Suprapubic skin (tissue), 4 donors: Measurements from ENCODE around the gene CCDC78. TPM values are rescaled to one million over a fixed set of nuclear protein-coding genes. Genes with fewer than 3 reads are reported as not detected.

Source experiments
- DNase-seq, 2 donors: peaks; one replicate each; pipeline ENCODE4 v3.0.0-alpha.2; 2019; ENCODE audit warnings: low spot score in 2 of 2
- H3K27ac ChIP-seq: fragments of 200-600 bp; sonication (generic); one replicate; pipeline ENCODE4 v1.5.1; 2019
- H3K27me3 ChIP-seq: fragments of 200-600 bp; sonication (generic); one replicate; pipeline ENCODE4 v1.5.1; 2019
- H3K36me3 ChIP-seq: fragments of 200-600 bp; sonication (generic); one replicate; pipeline ENCODE4 v1.5.1; 2019
- H3K4me1 ChIP-seq: fragments of 200-600 bp; sonication (generic); one replicate; pipeline ENCODE4 v1.5.1; 2019
- H3K4me3 ChIP-seq: fragments of 200-600 bp; sonication (generic); one replicate; pipeline ENCODE4 v1.5.1; 2019; ENCODE audit warnings: mild to moderate bottlenecking
- H3K9me3 ChIP-seq: fragments of 200-600 bp; sonication (generic); one replicate; pipeline ENCODE4 v1.5.1; 2019
- EP300 ChIP-seq: sonication (generic); formaldehyde crosslinking; IDR thresholded peaks from one replicate; pipeline ENCODE4 v1.6.1; 2017; ENCODE audit warnings: antibody characterized with exemption
- POLR2A ChIP-seq, 2 donors: fragments of 450-650 bp; IDR thresholded peaks; one replicate each; pipeline ENCODE4 v1.6.1; 2017; ENCODE audit warnings: antibody characterized with exemption in 2 of 2, mild to moderate bottlenecking in 2 of 2, moderate library complexity in 2 of 2
- POLR2AphosphoS5 ChIP-seq, 3 donors: sonication (generic); formaldehyde crosslinking; IDR thresholded peaks; one replicate each; pipeline ENCODE4 v1.6.1; 2017; ENCODE audit warnings: antibody characterized with exemption in 3 of 3
- WGBS: methylation state at CpG from one replicate; pipeline ENCODE4 v1.1.5; 2018; 5-methylcytosine and 5-hydroxymethylcytosine counted together
- total RNA-seq, 4 donors: library from RNA; depleted of rRNA; stranded (reverse); fragments of >200 nt; gene quantifications; one replicate each; pipeline ENCODE4 v1.1.0, GENCODE V29; 2016
- TF ChIP-seq, protein P1 (sequence below), 2 donors: fragments of 200-600 bp in 1 of 2; fragments of 450-650 bp in 1 of 2; sonication (generic) in 1 of 2; IDR thresholded peaks; one replicate each; pipeline ENCODE4 v1.5.1; 2016 to 2019; ENCODE audit warnings: antibody characterized with exemption in 2 of 2, mild to moderate bottlenecking in 1 of 2, moderate library complexity in 1 of 2

CCDC78 gene
- total RNA-seq, 4 donors from 2014 or later: 0.64 to 2.4 (median 0.83) TPM; not detected in 1

DNA sequence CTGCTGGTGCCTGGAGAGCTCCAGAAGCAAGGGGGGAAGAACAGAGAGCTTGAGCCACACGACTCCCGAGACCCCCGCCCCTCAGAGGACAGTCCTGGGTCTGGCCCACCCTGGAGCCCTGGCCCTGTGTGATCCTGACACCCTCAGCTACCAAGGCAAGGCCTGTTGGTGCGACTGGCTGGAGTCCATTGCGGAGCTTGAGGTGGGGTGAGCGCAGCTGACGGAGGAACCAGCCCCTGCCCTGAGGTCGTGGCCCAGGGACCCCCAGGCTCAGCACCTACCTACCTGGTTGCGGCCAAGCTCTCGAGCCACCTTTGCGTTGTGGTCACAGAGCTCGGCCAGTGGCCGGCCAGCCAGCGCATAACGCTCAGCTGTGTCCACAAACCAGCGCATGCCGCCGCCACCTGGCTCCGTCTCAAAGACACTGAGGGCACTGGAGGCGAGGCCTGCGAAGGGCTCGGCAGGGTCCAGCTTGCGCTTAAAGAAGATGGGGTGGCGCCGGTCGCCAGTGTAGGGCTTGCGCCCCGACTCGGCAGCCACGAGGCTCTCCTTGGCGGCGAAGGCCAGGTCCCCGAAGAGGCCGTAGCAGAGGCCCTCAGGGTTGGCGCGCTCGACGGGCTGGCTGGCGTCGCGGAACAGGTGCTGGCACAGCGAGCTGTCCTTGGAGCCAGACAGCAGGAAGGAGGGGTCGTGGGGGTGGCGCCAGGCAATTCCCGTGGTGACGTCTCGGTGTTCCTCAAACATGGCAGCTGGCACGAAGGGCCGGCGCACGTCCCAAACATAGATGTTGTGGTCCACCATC, 39.6 kb downstream of the CCDC78 start:
- Histone ChIP-seq H3K4me3 (no peak overlapping the region), H3K27ac (no peak overlapping the region), H3K9me3 (no peaks in the 10 kb centered on the region), H3K27me3 (no peaks in the 10 kb centered on the region), H3K4me1 (peaks cover 70% of the 10 kb centered on the region), H3K36me3 (peaks cover 31% of the 10 kb centered on the region)
- WGBS: no CpG with 5 or more reads among the region's 51 CpGs
- DNase-seq: no peak
- TF ChIP-seq EP300 (no peak), POLR2AphosphoS5 (IDR thresholded peaks at IDR 0.05) (no peak), POLR2A (IDR thresholded peaks at IDR 0.05) (no peak)
- TF ChIP-seq, protein P1, sequence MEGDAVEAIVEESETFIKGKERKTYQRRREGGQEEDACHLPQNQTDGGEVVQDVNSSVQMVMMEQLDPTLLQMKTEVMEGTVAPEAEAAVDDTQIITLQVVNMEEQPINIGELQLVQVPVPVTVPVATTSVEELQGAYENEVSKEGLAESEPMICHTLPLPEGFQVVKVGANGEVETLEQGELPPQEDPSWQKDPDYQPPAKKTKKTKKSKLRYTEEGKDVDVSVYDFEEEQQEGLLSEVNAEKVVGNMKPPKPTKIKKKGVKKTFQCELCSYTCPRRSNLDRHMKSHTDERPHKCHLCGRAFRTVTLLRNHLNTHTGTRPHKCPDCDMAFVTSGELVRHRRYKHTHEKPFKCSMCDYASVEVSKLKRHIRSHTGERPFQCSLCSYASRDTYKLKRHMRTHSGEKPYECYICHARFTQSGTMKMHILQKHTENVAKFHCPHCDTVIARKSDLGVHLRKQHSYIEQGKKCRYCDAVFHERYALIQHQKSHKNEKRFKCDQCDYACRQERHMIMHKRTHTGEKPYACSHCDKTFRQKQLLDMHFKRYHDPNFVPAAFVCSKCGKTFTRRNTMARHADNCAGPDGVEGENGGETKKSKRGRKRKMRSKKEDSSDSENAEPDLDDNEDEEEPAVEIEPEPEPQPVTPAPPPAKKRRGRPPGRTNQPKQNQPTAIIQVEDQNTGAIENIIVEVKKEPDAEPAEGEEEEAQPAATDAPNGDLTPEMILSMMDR (IDR thresholded peaks at IDR 0.05): no peak

DNA sequence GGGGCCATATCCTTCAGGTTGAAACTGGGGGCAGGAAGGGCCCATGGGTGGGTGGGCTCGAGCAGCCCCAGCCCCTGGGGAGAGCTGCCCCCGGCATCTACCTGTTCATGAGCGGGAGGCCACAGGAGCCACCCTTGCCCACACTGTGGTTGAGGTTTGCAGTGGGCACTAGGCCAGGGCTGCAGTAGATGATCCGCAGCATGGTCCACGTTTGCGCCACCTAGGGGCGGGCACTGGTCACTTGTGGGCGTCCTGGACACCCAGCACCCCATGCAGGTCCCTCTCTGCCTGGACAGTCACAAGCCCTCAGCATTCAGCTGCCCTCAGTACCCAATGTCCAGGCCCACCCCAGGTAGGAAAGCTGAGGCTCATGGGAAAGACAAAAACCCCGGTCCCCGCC, 40.3 kb downstream of the CCDC78 start:
- H3K27me3 ChIP-seq: no peaks in the 10 kb centered on the region
- H3K27ac ChIP-seq: no peak overlapping the region
- no peak for TF ChIP-seq POLR2A (IDR thresholded peaks at IDR 0.05)
- TF ChIP-seq, protein P1 (IDR thresholded peaks at IDR 0.05): no peak
- no peak for TF ChIP-seq POLR2AphosphoS5 (IDR thresholded peaks at IDR 0.05)
- no peak for TF ChIP-seq EP300
- peaks cover 73% of the 10 kb centered on the region for H3K4me1 ChIP-seq
- H3K9me3 ChIP-seq: no peaks in the 10 kb centered on the region
- H3K4me3 ChIP-seq: no peak overlapping the region
- no peak for DNase-seq
- 80% methylated on average over 3 of the region's 10 CpGs for WGBS
- H3K36me3 ChIP-seq: peaks cover 32% of the 10 kb centered on the region

DNA sequence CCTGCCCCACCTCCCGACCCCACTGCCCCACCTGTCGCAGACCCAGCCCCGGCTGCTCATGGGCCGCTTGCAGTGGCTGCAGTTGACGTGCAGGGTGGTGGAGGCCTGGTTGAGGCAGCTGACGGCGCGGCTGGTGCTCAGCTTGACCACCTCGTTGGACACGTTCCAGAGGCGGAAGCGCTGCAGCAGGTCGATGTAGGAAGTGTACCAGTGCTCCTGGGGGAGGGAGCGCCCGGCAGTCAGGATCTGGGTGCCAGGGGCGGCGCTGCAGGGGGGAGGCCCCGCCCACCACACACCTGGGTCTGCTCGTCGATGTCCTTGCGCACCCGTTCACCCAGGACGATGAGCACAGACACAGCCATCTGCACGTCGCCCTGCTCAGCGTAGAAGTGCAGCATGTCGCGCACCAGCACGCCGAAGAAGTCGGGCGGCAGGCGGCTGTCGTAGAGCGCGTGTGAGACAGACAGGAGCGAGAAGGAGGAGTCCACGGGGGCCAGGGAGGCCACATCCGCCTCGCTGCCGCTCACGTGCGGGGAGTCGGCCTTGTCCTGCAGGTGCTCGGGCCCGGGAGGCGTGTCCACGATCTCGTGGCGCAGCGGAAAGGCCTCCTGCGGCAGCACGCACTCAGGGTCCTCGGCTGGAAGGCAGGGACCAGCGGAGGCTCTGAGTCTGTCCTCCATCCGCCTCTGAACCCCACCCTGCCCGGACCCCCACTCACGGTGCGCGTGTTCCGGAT, 41.1 kb downstream of the CCDC78 start:
- H3K27me3 ChIP-seq: no peaks in the 10 kb centered on the region
- H3K36me3 ChIP-seq: peaks cover 32% of the 10 kb centered on the region
- H3K9me3 ChIP-seq: no peaks in the 10 kb centered on the region
- DNase-seq: no peak
- H3K27ac ChIP-seq: no peak overlapping the region
- no peak for TF ChIP-seq EP300
- peak overlapping the region; percentile 68 for H3K4me3 ChIP-seq
- H3K4me1 ChIP-seq: peaks cover 69% of the 10 kb centered on the region
- WGBS: 83% methylated on average over 46 of the region's 61 CpGs

DNA sequence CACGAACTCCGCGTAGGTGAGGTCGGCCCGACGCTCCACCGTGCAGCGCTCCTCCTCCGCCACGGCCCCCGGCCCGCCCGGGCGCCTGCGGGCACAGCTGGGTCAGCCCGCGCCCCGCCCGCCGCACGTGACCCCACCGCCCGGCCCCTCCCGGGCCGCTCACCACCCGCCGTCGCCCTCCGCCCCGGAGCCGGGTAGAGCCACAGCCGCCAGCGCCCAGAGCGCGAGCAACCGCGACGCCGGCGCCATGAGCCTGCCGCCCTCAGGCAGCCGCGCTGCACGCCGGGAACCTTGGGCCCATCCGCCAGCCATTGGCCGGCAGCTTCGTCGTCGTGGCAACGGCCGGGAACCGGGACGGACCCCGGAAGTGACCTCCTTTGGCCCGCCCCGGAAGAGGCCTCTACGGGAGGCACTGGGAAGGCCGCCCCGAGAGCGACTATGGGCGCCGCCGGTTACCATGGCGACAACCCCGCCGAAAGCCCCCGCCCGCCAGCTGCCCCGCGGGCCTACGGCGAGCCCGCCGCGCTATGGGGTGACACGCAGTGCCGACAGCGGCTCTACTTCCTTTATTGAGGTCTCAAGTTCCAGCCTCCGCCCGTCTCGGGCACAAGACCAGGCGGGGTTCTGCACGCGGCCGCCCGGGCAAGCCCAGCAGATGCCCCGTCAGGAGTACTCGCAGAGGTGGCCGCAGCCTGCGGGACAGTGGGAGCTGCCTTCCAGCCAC, 42.0 kb downstream of the CCDC78 start, which contains the start of gene JMJD8:
JMJD8 (minus strand) TSS at position 264 of the 724 bp plus-strand sequence; CDS start at position 249, 15 bp downstream.
- DNase-seq: peak; percentile 98
- Histone ChIP-seq H3K36me3 (peaks cover 32% of the 10 kb centered on the region), H3K4me3 (peak within 1 kb of the TSS; percentile 68), H3K9me3 (no peaks in the 10 kb centered on the region), H3K27ac (peak within 1 kb of the TSS; percentile 82), H3K4me1 (peaks cover 72% of the 10 kb centered on the region), H3K27me3 (no peaks in the 10 kb centered on the region)
- TF ChIP-seq, protein P1 (IDR thresholded peaks at IDR 0.05): no peak
- TF ChIP-seq EP300 (no peak), POLR2AphosphoS5 (IDR thresholded peaks at IDR 0.05) (peak in 2 of 3 donors; percentile 36 to 95), POLR2A (IDR thresholded peaks at IDR 0.05) (peak in 1 of 2 donors; percentile 40)
- WGBS: no CpG with 5 or more reads among the region's 91 CpGs

DNA sequence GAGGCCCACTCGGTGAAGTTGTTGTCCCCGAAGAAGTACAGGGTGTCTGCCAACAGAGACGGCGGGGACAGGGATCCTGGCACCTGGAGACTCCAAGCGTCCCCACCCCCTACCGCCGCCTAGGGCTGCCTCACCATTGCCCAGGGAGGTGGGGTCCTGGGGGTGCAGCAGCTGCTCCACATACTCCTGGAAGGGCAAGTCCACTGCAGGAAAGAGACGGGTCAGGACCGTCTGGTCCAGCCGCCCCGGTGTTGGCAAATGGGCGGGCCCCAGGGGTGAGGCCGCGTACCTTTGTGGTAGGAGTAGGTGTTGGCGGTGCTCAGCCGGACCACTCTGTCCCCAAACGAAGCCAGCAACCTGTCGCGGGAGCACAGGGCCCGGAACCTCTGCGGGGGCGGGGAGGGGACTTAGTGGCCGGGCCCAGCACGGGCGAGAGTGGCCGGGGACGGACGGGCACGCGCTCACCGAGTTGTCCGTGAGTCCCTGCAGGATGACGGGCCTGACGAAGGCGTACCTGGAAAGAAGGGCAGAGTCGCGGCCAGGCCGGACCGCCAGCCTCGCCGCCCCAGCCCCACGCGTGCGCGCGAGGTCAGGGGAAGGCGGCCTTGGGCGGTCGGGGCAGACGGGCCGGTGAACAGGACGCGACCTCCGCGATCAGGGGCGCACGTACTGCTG, 42.7 kb downstream of the CCDC78 start:
- 66% methylated on average over 8 of the region's 57 CpGs for WGBS
- Histone ChIP-seq H3K27me3 (no peaks in the 10 kb centered on the region), H3K4me1 (peaks cover 72% of the 10 kb centered on the region), H3K36me3 (peaks cover 32% of the 10 kb centered on the region), H3K27ac (peak overlapping the region; percentile 82), H3K9me3 (no peaks in the 10 kb centered on the region), H3K4me3 (peak overlapping the region; percentile 68)
- TF ChIP-seq, protein P1 (IDR thresholded peaks at IDR 0.05): no peak
- TF ChIP-seq POLR2A (IDR thresholded peaks at IDR 0.05) (no peak), EP300 (no peak), POLR2AphosphoS5 (IDR thresholded peaks at IDR 0.05) (no peak)
- DNase-seq: peak in 1 of 2 donors; percentile 74
